Brain microvascular endothelial cell (primary cell): ENCODE measurements around the gene RNF182.

Experiments used
- DNase-seq: peaks from one replicate; pipeline ENCODE4 v3.0.0-alpha.2; 2020
- H3K27ac ChIP-seq: fragments of 250-450 bp; sonication (Bioruptor Pico); 2 replicates; pipeline ENCODE4 v1.5.1; 2020; ENCODE audit warnings: mild to moderate bottlenecking, moderate library complexity
- H3K27me3 ChIP-seq: fragments of 250-450 bp; sonication (Bioruptor Pico); replicated peaks from 2 replicates; pipeline ENCODE4 v1.5.1; 2020; ENCODE audit warnings: mild to moderate bottlenecking
- H3K36me3 ChIP-seq: fragments of 250-450 bp; sonication (Bioruptor Pico); replicated peaks from 2 replicates; pipeline ENCODE4 v1.5.1; 2020; ENCODE audit warnings: mild to moderate bottlenecking
- H3K4me3 ChIP-seq: 2 replicates; pipeline ENCODE4 v1.5.1; 2011; ENCODE audit warnings: low read depth, mild to moderate bottlenecking, control low read depth, low read length, moderate library complexity
- CTCF ChIP-seq: IDR thresholded peaks from 2 replicates; pipeline ENCODE4 v1.5.1; 2011; ENCODE audit warnings: low read depth, mild to moderate bottlenecking, moderate library complexity, low read length, control low read depth, inconsistent platforms; ENCODE audit errors: missing control alignments
- in situ Hi-C: cut with HindIII; loops from 2 replicates; pipeline ENCODE4 v1.10.0; 2017; ENCODE audit warnings: low sequenced_read_pairs, low pct_ligation_motif_present

RNF182 gene

DNA sequence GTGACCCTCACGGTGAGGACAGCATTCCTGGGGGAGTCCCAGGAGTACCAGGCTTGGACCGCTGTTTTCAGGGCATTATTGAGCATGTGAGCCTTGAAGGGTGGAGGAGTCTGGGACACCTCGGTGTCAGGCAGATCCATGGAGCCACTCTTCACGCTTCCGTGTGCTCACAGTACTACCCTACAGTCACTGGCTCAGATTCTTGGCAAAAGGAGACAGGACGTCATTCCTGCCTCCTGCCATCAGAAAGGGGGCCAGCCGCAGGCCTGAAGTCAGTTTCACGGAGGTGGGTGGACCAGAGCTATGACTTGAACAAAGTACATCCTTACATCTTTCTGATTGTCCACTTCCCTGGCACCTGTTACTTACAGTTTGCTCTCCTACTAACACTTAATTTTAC is 103.9 kb downstream of the RNF182 start:
- no peak overlapping the region for H3K4me3 ChIP-seq
- H3K36me3 ChIP-seq: no peaks in the 10 kb centered on the region
- TF ChIP-seq CTCF: no peak
- in situ Hi-C loops: no loop called here
- DNase-seq: no peak
- no peaks in the 10 kb centered on the region for H3K27me3 ChIP-seq
- no peak overlapping the region for H3K27ac ChIP-seq

DNA sequence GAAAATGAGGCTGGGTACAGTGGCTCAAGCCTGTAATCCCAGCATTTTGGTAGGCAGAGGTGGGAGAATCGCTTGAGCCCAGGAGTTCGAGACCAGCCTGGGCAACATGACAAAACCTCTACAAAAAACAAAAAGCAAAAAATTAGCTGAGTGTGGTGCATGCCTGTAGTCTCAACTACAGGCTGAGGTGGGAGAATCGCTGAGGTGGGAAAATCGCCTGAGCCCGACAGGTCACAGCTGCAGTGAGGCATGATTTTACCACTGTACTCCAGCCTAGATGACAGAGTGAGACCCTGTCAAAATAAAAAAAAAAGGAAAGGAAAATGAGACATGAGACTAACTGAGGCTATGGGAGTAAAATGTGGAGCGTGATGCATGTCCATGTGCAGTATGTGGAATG is 104.9 kb downstream of the RNF182 start:
- no peak for DNase-seq
- Histone ChIP-seq H3K27me3 (no peaks in the 10 kb centered on the region), H3K36me3 (no peaks in the 10 kb centered on the region), H3K4me3 (no peak overlapping the region), H3K27ac (no peak overlapping the region)
- in situ Hi-C loops: no loop called here
- TF ChIP-seq CTCF: no peak
